Measurements from ENCODE around the gene SMIM36. TPM values are rescaled to one million over a fixed set of nuclear protein-coding genes. Genes with fewer than 3 reads are reported as not detected.

SMIM36 gene
- total RNA-seq, 1 donor from 2014 or later = not detected

- no peaks in the 10 kb centered on the region for H3K4me1 ChIP-seq
- H3K27ac ChIP-seq = no peak overlapping the region
- no peaks in the 10 kb centered on the region for H3K27me3 ChIP-seq
- intact Hi-C loops (cut with DNase I) = no loop called here
- no peaks in the 10 kb centered on the region for H3K9me3 ChIP-seq
- H3K36me3 ChIP-seq = peaks cover 0 to 13% of the 10 kb centered on the region in 2 donors
- TF ChIP-seq POLR2A (IDR thresholded peaks at IDR 0.05) = no peak
- no peak for TF ChIP-seq POLR2AphosphoS5 (IDR thresholded peaks at IDR 0.05; ENCODE audit: insufficient read depth in 1 of 2, low read depth in 1 of 2)
- TF ChIP-seq, protein P1, sequence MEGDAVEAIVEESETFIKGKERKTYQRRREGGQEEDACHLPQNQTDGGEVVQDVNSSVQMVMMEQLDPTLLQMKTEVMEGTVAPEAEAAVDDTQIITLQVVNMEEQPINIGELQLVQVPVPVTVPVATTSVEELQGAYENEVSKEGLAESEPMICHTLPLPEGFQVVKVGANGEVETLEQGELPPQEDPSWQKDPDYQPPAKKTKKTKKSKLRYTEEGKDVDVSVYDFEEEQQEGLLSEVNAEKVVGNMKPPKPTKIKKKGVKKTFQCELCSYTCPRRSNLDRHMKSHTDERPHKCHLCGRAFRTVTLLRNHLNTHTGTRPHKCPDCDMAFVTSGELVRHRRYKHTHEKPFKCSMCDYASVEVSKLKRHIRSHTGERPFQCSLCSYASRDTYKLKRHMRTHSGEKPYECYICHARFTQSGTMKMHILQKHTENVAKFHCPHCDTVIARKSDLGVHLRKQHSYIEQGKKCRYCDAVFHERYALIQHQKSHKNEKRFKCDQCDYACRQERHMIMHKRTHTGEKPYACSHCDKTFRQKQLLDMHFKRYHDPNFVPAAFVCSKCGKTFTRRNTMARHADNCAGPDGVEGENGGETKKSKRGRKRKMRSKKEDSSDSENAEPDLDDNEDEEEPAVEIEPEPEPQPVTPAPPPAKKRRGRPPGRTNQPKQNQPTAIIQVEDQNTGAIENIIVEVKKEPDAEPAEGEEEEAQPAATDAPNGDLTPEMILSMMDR (IDR thresholded peaks at IDR 0.05) = no peak
- no peak for DNase-seq (ENCODE audit: extremely low spot score in 2 of 2)
- no peak overlapping the region for H3K4me3 ChIP-seq
Measured at GRCh38 chr17:55414983-55415382, 96.3 kb downstream of the SMIM36 start.

DNA sequence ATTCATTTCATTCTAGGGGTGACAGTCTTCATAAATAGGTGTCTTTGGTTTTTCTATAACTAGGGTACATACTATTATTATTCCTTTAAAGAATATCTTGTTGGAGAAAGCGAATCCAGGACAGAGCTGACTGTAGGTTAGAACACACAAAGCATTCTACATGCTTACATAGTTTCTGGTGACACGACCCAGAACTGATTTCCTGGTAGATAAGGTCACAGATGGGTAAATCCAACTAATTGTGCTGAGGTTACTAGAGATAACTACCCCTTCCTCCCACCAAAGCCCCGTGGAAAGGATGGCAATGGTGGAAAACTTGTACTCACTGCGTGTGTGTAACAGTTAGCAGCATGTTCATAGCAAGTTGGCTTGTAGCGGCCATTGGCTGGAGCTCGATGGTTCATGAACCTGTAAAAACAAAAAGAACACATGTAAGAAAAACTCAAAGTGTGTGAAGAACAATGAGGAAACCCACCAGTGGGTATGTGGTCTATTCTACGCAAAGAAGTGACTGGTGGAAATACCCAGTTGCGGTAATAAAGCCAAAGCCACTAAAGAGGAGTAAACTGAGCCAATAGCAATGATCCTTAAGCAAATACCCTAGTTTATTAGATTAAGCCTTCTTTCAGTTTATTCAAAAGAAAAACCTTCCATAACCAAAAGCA is 97.3 kb downstream of the SMIM36 start:
- H3K36me3 ChIP-seq = peaks cover 0 to 23% of the 10 kb centered on the region in 2 donors
- no peak overlapping the region for H3K4me3 ChIP-seq
- no peak overlapping the region for H3K27ac ChIP-seq
- DNase-seq (ENCODE audit: extremely low spot score in 2 of 2) = no peak
- H3K27me3 ChIP-seq = no peaks in the 10 kb centered on the region
- TF ChIP-seq, protein P1 (IDR thresholded peaks at IDR 0.05) = no peak
- TF ChIP-seq POLR2A (IDR thresholded peaks at IDR 0.05) (no peak), POLR2AphosphoS5 (IDR thresholded peaks at IDR 0.05; ENCODE audit: insufficient read depth in 1 of 2, low read depth in 1 of 2) (no peak)
- H3K4me1 ChIP-seq = no peaks in the 10 kb centered on the region
- no peaks in the 10 kb centered on the region for H3K9me3 ChIP-seq
- intact Hi-C loops (cut with DNase I) = no loop called here

- Histone ChIP-seq H3K36me3 (peaks cover 0 to 48% of the 10 kb centered on the region in 2 donors), H3K9me3 (no peaks in the 10 kb centered on the region), H3K4me1 (no peaks in the 10 kb centered on the region), H3K27ac (no peak overlapping the region), H3K27me3 (no peaks in the 10 kb centered on the region), H3K4me3 (no peak overlapping the region)
- TF ChIP-seq, protein P1 (IDR thresholded peaks at IDR 0.05) = no peak
- no peak for TF ChIP-seq POLR2AphosphoS5 (IDR thresholded peaks at IDR 0.05; ENCODE audit: insufficient read depth in 1 of 2, low read depth in 1 of 2)
- DNase-seq (ENCODE audit: extremely low spot score in 2 of 2) = no peak
- intact Hi-C loops (cut with DNase I) = no loop called here
Measured at GRCh38 chr17:55411463-55411855, 99.8 kb downstream of the SMIM36 start.

GRCh38 chr17:55410722-55411462 is 100.4 kb downstream of the SMIM36 start:
- DNase-seq (ENCODE audit: extremely low spot score in 2 of 2) = no peak
- no peaks in the 10 kb centered on the region for H3K27me3 ChIP-seq
- no peak for TF ChIP-seq POLR2A (IDR thresholded peaks at IDR 0.05)
- TF ChIP-seq, protein P1 (IDR thresholded peaks at IDR 0.05) = no peak
- no peak for TF ChIP-seq POLR2AphosphoS5 (IDR thresholded peaks at IDR 0.05; ENCODE audit: insufficient read depth in 1 of 2, low read depth in 1 of 2)
- no peaks in the 10 kb centered on the region for H3K4me1 ChIP-seq
- no peak overlapping the region for H3K4me3 ChIP-seq
- intact Hi-C loops (cut with DNase I) = no loop called here
- no peaks in the 10 kb centered on the region for H3K9me3 ChIP-seq
- no peak overlapping the region for H3K27ac ChIP-seq
- peaks cover 0 to 53% of the 10 kb centered on the region in 2 donors for H3K36me3 ChIP-seq

All from vagina (tissue), 2 donors.